HG02678 (cell line): ENCODE data around the gene PLXNC1.
A peak's percentile ranks its signal among the peaks of the same experiment; 100 is the strongest.

Source experiments
- ATAC-seq: cut with Tn5 transposase; IDR thresholded peaks from one replicate; pipeline ENCODE4 v1.9.1; 2021; ENCODE audit warnings: mild to moderate bottlenecking, moderate library complexity; ENCODE audit not compliant: unreplicated experiment

The PLXNC1 gene

DNA sequence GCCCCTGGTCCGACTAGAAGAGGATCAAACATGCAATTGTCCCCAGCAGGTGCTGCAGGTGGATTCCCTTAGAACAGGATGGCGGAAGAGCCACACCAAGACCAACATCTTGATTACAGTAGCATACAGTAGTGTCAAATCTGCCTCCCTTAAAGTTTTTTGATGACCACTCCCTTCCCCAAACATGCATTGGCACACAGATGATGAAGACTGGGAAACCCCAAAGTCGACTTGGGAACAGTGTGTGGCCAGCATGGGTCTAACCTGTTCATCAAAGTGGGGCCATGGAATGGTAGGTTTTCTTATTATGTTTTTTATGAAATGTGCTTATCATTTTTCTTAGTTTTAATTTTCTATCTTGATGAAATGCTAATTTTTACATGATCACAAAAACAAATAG is 8.8 kb downstream of the PLXNC1 start:
- ATAC-seq, result no peak

DNA sequence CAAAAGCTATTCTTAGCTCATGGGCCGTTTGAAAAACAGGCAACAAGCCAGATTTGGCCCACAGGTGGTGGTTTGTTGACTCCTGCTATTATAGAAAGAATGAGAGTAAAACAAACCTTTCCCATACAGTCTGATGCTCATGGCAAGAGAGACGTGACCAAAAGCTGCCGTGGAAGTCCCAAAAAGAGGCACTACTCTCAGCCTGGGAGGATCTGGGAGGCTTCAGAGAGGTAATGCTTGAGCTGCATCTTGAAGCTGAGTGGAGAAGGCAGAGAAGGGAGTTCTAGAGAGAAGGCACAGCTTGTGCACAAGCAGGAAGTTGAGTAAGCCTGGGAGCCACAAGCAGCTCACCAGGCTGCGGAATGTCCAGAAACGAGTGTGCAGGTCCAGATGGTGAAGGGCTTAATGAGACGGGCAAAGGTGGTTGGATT is 9.6 kb downstream of the PLXNC1 start:
- ATAC-seq, result peak; percentile 91

DNA sequence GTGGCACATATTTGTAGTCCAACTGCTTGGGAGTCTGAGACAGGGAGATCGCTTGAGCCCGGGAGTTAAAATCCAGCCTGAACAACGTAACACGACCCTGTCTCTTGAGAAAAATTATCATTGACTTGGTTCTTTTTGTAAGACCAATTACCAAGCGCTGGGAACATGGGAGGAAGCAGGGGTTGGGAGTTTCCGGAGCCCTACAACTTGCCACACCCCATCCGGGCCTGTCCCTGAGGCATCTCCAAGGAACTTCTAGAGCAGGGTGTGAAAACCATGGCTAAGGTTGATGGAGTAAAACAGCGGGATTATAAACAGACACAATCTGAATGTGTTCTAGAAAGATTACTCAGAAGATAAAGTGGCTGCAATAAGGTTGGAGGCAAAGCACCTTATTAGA is 10.3 kb downstream of the PLXNC1 start:
- no peak for ATAC-seq

DNA sequence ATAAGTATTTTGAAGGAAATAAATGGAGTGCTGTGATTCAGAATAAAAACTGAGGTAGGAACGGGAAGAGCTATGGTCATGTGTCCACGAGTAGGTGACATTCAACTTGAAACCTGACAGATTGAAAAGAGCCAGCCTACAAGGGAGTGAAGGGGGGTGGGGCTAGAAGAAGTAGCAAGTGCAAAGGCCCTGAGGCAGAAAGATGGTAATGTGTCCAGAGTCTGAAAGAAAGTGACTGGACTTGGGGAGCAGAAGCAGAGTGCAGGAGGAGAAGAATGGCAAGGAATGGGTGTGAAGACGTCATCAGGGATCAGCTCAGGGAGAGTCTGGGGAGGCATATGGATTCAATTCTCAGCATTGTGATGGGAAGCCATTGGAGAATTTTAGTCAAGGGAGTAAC is 13.7 kb downstream of the PLXNC1 start:
- ATAC-seq, result no peak

DNA sequence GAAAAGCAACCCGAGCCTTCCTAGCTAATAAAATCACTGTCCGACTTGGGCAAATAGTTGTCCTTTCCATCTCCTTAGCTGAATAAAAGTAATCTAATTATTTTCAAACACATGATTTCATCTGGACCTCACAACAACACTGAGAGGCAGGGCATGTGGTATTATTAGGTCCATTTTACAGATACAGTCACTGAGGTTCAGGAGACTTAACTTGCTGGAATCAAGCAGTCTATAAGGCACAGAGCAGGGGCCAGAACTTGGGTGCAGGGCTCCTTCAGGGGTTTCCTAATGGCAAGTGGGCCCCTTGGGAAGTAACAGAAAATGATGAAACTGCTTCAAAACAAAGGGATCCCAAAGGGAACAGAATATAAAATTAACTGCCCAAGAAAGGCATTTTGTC is 15.5 kb downstream of the PLXNC1 start:
- no peak for ATAC-seq

DNA sequence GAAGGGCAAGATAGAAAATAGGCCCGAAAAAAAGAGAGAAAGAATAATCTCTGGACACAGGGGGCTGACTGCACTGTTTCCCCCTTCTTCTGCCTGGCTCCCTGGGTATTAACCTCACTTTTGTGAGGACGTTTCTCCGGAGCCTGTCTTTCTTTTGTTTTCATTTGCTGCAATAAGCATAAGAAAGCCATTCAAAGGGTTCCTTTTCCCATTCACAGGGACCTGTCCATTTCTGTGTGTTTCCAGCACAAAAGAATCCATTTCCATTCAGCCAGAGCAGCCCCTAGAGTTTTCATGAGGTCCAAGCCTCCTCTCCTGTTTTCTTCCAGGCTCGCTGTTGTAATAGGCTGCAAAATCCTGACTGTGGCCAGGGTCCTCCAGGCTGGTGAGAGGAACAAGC is 16.8 kb downstream of the PLXNC1 start:
- no peak for ATAC-seq

DNA sequence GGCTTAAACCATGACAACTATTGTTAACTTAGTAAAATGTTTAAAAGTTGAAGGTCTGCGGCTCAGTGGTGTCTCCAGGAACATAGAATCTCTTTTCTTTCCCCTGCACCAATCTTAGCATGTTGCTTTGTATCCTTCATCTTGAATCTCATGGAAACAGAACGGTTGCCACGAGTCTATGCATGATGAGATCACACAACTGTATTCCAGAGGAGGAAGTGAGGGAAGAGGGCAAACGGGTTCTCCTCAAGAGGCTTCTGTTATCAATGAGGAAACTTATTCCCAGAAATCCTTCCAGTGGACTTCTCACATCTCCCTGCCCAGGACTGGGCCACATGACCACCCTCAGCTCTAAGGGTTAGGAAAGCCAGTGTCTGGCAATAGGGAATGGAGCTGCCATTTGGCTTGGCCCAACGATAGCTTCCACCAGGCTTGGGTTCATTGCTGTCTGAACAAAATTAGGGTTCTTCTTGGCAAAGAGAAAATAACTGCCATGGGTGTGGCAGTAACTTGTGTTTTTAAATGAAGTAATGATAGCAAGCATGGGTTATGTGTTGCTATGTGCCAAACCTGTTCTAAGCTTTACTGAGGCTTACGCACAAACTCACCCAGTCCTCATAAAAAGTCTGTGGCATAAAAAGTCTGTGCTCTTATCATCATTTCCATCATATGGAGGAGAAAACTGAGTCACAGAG is 17.4 kb downstream of the PLXNC1 start:
- no peak for ATAC-seq

DNA sequence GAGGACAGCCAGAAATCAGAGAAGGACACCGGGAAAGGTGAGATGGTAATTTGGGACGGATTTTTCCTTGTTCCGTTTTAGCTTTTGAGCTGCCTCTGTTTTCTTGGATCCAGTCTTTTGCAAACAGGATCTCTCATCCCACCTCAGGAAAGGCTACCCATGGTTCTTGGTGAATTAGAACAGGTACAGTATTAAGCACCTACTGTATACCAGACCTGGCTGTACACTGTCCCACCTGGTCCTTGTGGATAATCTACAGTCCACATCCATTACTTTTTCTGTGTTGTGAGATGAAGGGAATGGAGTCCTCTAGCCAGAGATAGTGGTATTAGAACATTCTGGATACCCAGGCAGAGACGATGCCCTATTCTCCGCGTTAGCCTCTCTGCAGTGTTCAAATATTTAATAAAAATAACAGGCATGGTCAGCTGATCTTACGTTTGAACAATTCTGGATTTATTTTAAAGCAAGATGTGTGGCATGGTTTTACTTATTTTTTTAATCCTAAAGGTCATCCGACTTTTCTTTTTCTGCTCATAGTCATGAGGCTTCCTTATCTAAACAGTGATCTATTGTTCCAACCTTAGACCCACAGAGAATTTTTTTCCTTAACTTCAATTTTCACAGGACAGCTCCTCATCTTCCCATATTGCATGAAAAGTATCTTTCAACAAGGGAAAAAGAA is 18.8 kb downstream of the PLXNC1 start:
- ATAC-seq, result no peak

DNA sequence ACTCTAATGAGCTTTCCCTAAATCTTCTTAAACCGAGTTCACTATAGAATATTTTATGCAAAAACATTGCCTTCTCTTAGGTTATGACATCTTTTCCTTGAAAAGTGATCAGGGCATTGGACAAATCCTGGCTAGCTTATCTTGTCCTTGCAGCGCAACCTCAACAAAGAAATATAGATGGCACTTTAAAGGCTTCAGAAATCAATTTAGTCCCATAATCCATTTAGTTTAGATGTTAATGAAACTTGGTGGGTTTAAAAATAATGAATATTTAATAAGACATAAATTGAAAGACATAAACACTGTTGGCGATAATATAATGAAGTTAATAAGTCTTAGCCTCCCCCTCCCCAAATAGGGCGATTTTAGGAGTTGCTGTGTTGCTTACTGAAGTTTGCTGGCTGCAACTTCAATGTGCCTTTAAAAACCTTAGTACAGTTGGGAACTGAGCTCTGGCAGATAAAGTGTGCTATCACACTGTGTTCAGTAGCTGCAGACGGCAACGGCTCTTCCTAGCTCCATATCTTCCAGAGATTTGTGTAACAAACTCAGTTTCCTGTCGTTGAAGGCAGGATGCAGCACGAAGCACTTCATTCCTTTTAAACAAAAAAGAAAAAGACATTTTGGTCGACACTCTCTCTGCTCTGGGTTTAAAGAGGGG is 19.5 kb downstream of the PLXNC1 start:
- no peak for ATAC-seq

DNA sequence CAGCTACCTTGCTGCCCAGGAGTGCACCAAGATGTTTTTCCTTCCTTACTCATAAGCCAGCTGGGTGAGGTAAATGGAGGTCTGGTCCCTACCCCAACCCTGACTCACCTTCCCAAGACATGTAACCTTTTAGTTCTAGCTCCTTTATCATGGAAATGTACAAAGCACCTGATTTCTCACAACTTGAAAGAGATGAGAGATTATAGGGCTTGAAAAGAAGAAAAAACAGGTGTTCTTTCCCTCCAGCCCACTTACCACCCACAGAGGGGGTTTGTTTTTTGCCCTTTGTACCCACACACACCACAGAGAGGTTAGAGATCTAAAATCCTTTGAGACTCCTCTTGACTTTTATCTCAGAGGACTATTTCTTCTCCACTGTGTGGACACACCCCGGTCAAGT is 21.1 kb downstream of the PLXNC1 start:
- ATAC-seq, result no peak

DNA sequence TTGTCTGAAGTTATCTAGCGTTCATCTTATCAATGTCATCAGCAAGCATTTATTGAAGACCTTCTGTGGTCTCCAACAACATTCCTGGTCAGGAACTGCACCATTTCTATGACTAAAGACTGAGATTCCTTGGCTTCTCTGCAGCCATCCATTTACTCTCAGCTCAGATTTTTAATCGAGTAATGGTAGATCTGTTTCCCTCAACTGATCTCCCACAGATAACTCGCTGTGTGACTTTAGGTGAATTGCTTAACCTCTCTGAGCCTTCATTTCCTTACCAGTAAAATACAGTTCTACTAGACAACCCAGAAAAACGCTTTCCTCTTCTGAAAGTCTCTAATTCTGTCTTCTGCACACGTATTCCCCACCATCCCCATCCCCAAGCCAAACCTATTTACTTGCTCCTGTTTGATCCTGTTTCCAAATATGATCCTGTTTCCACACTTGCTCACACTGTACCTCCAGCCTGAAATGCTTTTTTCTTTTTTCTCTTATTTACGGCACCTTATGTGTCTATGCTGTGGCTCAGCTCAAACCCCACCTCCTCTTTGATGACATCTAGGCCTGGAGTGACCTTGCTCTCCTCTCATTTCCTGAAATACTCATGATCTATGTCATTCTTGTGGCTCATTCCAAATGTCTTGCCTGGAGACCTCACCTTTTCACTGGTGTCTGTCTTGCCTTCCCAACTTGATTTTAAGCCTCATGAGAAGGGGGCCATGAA is 21.8 kb downstream of the PLXNC1 start:
- no peak for ATAC-seq

DNA sequence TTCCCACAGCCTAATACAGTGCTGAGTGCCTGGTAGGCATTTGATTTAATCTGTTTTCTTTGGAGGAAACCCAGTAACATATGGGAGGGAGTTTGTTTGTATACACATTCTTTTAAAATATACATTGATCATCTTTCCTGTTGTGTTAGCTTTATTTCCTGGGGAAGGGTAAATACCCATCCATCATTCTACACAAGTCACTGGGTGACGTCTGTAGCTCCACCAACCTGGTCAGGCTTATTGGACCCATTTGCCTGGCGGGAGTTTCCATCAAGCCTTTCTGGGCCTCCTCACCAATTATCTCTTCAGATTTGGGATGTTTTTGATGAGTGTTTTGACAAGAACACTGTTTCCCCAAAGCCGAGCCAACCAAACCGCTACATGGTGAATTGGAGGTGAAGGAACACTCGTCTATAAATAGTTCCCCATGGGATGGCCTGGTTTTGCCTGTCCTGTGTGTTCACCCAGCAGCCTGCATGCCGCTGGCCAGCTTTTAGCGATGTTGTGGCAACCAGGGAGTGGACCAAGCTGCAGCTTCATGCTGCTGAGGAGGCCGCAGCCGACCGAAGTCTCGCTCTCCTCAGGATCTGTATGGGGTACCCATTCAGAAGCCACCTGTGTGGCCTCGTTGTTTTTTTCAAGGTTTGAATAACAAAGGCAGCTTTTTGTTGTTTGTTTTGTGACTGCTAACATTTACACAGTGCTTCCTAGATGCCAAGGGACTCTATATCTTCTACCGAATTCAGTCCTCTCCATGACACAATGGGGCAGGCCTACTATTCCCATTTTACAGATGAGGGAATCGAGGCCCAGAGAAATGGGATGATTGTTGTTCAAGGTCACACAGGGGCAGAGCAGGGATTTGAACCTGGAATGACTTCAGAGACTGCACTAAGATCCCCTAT is 22.6 kb downstream of the PLXNC1 start:
- no peak for ATAC-seq

DNA sequence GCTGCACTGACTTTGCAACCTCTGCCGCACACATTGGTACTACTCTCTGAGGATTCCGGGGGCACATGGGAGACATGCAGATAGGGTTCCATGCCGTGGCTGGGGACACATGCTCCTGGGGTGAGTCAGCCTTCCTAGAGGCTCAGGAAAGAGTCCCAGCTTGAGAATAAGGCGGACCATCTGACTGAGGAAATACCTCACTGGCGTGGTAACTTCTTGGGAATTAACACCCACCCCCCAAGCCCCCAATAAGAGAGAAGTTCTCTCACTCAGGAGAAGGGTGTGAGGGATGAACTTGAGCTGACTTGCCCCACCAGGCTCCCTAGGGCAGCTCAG is 23.2 kb downstream of the PLXNC1 start:
- ATAC-seq, result no peak

DNA sequence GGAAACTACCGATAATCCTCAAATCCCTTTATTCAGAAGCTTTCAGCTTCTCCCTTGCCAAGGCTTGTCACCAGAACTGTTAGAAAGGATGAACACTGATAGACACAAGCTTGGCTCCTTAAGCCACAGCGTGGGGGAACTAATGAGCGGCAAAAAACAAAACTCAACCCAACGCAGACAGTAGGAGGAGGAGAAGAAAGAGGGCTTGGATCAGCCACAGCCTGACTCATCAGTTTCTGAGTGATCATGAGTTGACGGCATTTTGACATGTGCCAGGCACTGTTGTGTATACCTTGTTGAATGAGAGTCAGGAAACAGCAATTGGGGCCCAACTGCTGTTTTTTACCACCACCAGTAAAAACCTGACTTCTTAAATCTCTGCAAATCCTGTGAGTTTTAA is 23.7 kb downstream of the PLXNC1 start:
- no peak for ATAC-seq

DNA sequence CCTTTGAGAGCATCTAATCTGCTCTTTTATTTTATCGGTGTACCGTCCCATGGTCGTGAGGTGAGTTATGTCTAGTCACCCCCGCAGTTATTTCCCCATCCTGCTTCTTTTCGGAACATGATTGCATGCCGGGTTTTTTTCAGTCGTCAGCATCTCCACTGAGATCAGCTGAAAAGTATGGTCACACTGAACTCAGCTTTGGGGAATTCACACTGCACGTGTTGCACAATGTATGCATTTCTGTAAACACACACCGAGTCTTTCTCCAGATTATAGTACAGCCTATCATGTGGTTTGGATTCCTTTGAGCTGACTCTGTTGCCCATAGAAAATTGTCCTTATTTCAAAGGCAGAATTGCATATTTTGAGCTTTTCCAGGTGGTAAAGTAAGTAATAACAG is 24.6 kb downstream of the PLXNC1 start:
- ATAC-seq, result no peak

DNA sequence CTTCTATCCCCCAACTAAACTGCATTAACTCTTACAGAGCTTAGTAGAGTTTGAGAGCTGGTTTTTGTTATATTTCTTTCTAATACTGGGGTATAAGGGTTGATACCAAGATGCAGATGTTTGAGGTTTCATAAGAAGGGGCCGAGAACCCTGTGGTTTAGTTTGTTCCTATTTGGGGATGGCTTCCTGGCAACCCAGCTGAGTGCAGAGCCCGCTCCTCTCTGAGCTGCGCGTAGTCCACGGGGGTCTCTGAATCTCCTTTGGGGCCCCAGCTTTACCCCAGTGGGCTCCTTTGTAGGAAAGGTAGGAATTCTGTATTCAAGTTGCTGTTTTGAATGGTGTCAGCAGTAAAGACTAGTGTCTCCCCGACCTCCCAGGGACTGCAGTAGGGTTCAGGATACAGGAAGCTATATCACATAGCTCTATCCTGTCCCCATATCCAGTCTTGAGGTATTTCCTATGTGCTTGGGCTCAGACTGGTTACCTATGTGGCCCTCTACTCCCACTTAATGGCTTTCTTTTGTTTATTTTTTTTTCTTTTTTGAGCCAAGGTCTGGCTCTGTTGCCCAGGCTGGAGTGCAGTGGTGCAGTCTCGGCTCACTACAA is 25.4 kb downstream of the PLXNC1 start:
- ATAC-seq, result peak; percentile 83

DNA sequence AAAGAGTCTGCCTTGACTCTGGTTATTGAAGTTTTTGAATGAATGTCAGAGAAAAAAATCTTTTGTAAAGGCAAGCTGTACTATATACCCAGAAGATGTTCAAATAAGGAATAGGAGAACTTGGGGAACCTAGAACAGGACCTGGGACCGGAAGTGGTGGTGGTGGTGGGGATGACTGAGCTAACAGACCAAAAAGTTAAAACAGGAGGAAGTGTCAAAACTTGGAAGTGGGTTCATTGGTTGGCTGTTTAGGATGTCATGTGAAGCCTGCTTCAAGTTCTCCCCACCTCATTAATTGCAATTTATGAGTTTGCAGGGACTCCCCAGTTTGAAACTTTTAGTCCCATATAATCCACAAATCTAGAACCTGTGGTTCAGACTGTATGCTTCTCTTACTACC is 26.2 kb downstream of the PLXNC1 start:
- peak; percentile 24 for ATAC-seq

DNA sequence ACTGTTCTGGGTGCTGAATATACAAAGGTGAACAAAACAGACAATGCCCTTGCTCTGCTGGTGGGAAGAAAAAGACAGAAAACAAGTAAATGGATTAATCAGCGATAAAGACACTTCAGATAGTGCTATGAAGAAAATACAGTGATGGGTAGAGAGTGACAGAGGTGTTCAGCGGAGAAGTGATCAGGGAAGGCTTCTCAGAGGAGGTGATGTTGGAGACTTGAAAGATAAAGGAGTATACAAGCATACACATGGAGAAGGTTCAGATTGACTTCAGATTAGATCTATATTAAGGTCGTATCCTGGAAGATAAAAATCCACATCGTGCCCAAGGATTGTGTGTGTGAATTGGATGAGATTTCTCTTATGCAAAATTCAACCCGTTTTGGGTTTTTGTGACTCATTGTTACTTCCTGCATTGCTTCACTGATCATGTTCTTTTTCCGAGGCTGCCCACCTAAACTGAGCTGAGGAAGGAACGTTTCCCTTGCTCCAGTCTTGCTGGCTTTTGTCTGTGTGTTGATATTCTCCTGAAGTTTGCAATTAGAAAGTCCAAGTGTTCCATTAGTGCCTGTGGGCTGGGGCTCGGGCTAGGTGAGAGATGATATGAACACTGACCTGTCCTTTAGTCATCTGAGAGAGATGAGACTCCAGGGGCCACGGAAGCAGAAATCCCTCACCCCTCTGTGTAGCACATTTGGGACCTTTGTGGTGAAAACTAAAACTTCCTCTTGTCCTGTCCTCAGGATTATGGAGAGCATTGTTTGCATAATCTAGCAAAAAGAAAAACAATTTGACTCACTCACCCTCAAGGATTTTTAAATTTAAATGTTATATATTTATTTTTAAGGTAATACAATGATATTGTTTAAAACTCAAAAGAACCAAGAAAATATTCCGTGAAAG is 27.6 kb downstream of the PLXNC1 start:
- ATAC-seq, result no peak

DNA sequence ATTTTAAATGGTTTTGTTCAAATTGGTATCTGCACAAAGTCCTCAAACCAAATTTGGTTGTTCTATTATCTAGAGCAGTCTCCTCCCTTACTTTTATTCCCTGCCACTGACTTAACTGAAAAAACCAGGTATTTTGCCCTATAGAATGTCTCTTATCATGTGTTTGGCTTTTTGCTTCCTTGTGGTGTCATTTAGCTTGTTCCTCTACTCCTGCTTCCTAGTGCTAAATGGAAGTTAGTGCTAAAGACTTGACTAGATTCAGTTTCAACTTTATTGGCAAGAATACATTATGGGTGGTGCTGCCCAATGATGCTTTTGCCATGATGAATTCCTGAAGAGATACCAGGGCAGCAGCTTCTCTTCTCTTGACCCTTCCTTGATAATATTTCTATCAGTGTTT is 29.7 kb downstream of the PLXNC1 start:
- no peak for ATAC-seq
